ENCODE results near the gene ORM1.

GRCh38 chr9:114317665-114318357 lies 5.1 kb upstream of the ORM1 start:
- TF ChIP-seq CTCF (IDR thresholded peaks at IDR 0.05) (no peak), POLR2A (IDR thresholded peaks at IDR 0.05) (no peak)
